SK-N-MC (cell line): ENCODE measurements around the gene TLN1.

Experiments used
- EZH2 ChIP-seq: fragments of 200-600 bp; sonication (generic); IDR thresholded peaks from one replicate; pipeline ENCODE4 v1.6.1; 2017; ENCODE audit warnings: antibody characterized with exemption
- FOXP2 ChIP-seq: optimal IDR thresholded peaks from 2 replicates; pipeline ENCODE3; 2011; ENCODE audit warnings: mild to moderate bottlenecking, moderate library complexity; ENCODE audit not compliant: insufficient read depth; ENCODE audit errors: extremely low read length, control extremely low read depth
- POLR2AphosphoS5 ChIP-seq: IDR thresholded peaks from 2 replicates; pipeline ENCODE4 v1.6.1; 2012; ENCODE audit warnings: mild to moderate bottlenecking, low read depth, low read length, borderline replicate concordance

DNA sequence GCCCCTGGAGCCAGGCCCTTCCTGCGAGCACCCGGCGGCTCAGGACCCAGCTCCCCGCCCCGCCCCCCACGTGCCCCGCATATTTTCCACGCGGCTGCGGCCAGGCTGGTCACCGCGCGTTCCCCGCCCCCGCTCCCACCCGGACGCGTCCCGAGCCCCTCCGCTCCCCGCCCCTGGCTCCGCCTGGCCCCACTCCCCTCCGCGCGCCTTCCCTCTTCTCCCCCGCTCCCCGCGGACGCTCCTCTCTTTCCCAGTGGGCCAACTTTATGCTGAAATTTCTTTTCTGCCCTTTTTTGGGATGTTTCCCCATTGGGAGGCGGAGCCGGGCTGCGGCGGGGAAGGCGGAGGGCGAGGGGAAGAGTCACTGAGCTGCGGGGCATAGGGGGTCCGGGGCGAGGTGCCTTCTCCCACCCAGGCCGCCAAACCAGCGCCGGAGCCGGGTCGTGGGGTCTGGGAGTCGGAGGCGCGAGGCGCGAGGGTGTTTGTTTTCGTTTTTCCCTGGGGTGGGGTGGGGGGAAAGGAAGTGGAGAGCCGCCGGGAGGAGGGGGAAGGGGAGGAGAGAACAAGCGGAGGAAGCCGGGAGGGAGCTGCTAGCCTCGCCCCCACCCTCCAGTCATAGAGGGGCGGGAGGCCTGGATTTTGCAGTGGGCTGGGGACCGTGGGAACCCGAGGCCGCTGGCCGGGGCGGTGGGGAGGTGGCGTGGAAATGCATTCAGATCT lies 41.2 kb downstream of the TLN1 start:
- TF ChIP-seq POLR2AphosphoS5 = peak; percentile 66
- no peak for TF ChIP-seq EZH2
- TF ChIP-seq FOXP2 = no peak
